Measurements from ENCODE around the gene FLYWCH2. TPM values are rescaled to one million over a fixed set of nuclear protein-coding genes. Genes with fewer than 3 reads are reported as not detected.
"Not testable (repeated sequence)": the region's sequence is repeated elsewhere in the genome, so short reads cannot be mapped to it uniquely, and the experiment has no call there.

Gene FLYWCH2
- total RNA-seq, 4 donors from 2014 or later = 58.4 to 89.3 (median 73.8) TPM

GRCh38 chr16:2936436-2937011 lies 53.5 kb downstream of the FLYWCH2 start:
- no peaks in the 10 kb centered on the region for H3K4me1 ChIP-seq
- H3K27ac ChIP-seq = no peak overlapping the region
- no peak overlapping the region for H3K4me3 ChIP-seq (replicated peaks in 1 of 3)
- intact Hi-C loops (cut with DNase I) = no loop called here
- peaks cover 58 to 61% of the 10 kb centered on the region in 2 donors for H3K36me3 ChIP-seq
- no peaks in the 10 kb centered on the region for H3K9me3 ChIP-seq
- TF ChIP-seq, protein P1, sequence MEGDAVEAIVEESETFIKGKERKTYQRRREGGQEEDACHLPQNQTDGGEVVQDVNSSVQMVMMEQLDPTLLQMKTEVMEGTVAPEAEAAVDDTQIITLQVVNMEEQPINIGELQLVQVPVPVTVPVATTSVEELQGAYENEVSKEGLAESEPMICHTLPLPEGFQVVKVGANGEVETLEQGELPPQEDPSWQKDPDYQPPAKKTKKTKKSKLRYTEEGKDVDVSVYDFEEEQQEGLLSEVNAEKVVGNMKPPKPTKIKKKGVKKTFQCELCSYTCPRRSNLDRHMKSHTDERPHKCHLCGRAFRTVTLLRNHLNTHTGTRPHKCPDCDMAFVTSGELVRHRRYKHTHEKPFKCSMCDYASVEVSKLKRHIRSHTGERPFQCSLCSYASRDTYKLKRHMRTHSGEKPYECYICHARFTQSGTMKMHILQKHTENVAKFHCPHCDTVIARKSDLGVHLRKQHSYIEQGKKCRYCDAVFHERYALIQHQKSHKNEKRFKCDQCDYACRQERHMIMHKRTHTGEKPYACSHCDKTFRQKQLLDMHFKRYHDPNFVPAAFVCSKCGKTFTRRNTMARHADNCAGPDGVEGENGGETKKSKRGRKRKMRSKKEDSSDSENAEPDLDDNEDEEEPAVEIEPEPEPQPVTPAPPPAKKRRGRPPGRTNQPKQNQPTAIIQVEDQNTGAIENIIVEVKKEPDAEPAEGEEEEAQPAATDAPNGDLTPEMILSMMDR (IDR thresholded peaks at IDR 0.05) = no peak
- no peak for TF ChIP-seq POLR2A (IDR thresholded peaks at IDR 0.05)
- 86 to 92% methylated on average over 11 to 12 of the region's 22 CpGs for WGBS, 2 donors
- no peaks in the 10 kb centered on the region for H3K27me3 ChIP-seq
- no peak for DNase-seq

- no peak overlapping the region for H3K4me3 ChIP-seq (replicated peaks in 1 of 3)
- no peaks in the 10 kb centered on the region for H3K27me3 ChIP-seq
- peaks cover 61% of the 10 kb centered on the region in 2 donors for H3K36me3 ChIP-seq
- no peak overlapping the region for H3K27ac ChIP-seq
- TF ChIP-seq POLR2A (IDR thresholded peaks at IDR 0.05) = no peak
- TF ChIP-seq, protein P1 (IDR thresholded peaks at IDR 0.05) = no peak
- WGBS, 2 donors = 87 to 90% methylated on average over 4 to 12 of the region's 24 CpGs
- H3K4me1 ChIP-seq = no peaks in the 10 kb centered on the region
- intact Hi-C loops (cut with DNase I) = no loop called here
- DNase-seq = no peak
- no peaks in the 10 kb centered on the region for H3K9me3 ChIP-seq
Measured at GRCh38 chr16:2937170-2937569, 54.2 kb downstream of the FLYWCH2 start.

- H3K4me3 ChIP-seq (replicated peaks in 1 of 3) = no peak overlapping the region
- no peaks in the 10 kb centered on the region for H3K27me3 ChIP-seq
- H3K9me3 ChIP-seq = no peaks in the 10 kb centered on the region
- no peaks in the 10 kb centered on the region for H3K4me1 ChIP-seq
- H3K27ac ChIP-seq = no peak overlapping the region
- WGBS, 2 donors = 96% methylated on average over 12 of the region's 12 CpGs; no CpG with 5 or more reads in 1 of the 2 donors
- DNase-seq = no peak
- TF ChIP-seq, protein P1 (IDR thresholded peaks at IDR 0.05) = no peak
- no peak for TF ChIP-seq POLR2A (IDR thresholded peaks at IDR 0.05)
- intact Hi-C loops (cut with DNase I) = no loop called here
- H3K36me3 ChIP-seq = peaks cover 58 to 70% of the 10 kb centered on the region in 2 donors
Measured at GRCh38 chr16:2938206-2938605, 55.2 kb downstream of the FLYWCH2 start.

DNA sequence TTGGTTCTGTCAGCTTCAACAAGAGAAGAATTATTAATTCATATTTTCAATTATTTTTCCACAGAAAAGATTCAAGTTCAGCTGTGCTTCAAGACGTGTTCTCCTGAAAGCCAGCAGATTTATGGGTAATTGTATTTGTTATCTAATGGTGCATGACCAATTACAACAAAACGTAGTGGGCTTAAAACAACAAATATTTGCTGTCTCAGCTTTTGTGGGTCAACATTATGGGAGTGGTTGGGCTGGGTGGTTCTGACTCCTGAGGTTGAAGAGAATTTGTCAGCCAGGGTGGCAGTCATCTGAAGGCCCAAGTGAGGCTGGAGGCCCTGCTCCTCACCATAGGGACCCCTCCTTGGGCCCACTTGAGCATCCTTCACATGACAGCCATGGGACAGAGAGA lies 57.0 kb downstream of the FLYWCH2 start:
- 57 to 64% methylated on average over 2 of the region's 2 CpGs for WGBS, 2 donors
- intact Hi-C loops (cut with DNase I) = no loop called here
- H3K36me3 ChIP-seq = peaks cover 44 to 57% of the 10 kb centered on the region in 2 donors

GRCh38 chr16:2942045-2942444 lies 59.0 kb downstream of the FLYWCH2 start:
- DNase-seq = no peak
- Histone ChIP-seq H3K36me3 (peaks cover 32 to 48% of the 10 kb centered on the region in 2 donors), H3K27ac (no peak overlapping the region), H3K27me3 (no peaks in the 10 kb centered on the region), H3K9me3 (no peaks in the 10 kb centered on the region), H3K4me3 (replicated peaks in 1 of 3) (no peak overlapping the region), H3K4me1 (no peaks in the 10 kb centered on the region)
- WGBS, 2 donors = 83 to 84% methylated on average over 4 of the region's 4 CpGs
- TF ChIP-seq POLR2A (IDR thresholded peaks at IDR 0.05) = no peak
- TF ChIP-seq, protein P1 (IDR thresholded peaks at IDR 0.05) = no peak
- intact Hi-C loops (cut with DNase I) = no loop called here

More for the DNA sequence above, 57.0 kb downstream of the FLYWCH2 start:
- H3K4me3 ChIP-seq (replicated peaks in 1 of 3) = no peak overlapping the region
- no peaks in the 10 kb centered on the region for H3K9me3 ChIP-seq
- no peaks in the 10 kb centered on the region for H3K4me1 ChIP-seq
- TF ChIP-seq, protein P1 (IDR thresholded peaks at IDR 0.05) = no peak
- H3K27ac ChIP-seq = no peak overlapping the region
- no peaks in the 10 kb centered on the region for H3K27me3 ChIP-seq
- no peak for DNase-seq

- DNase-seq; H3K27ac ChIP-seq; H3K9me3 ChIP-seq; H3K27me3 ChIP-seq; intact Hi-C loops (cut with DNase I); H3K4me1 ChIP-seq; H3K4me3 ChIP-seq (replicated peaks in 1 of 3): not testable (repeated sequence)
- H3K36me3 ChIP-seq = peaks cover 18 to 36% of the 10 kb centered on the region in 2 donors
- 83 to 95% methylated on average over 11 to 12 of the region's 12 CpGs for WGBS, 2 donors
Measured at GRCh38 chr16:2943716-2944115, 60.7 kb downstream of the FLYWCH2 start.

Data from thyroid gland (tissue), 4 donors.